ENCODE data around the gene POMT1.

GRCh38 chr9:131487621-131488031 lies 15.1 kb upstream of the POMT1 start:
- TF ChIP-seq CTCF (IDR thresholded peaks at IDR 0.05; ENCODE audit: low read depth, low read length) (no peak), POLR2A (IDR thresholded peaks at IDR 0.05; ENCODE audit: extremely low read depth, insufficient read length) (no peak), MYC (IDR thresholded peaks at IDR 0.05; ENCODE audit: low read depth, low read length) (no peak), MAX (IDR thresholded peaks at IDR 0.05; ENCODE audit: low read depth, low read length) (no peak)

Data from NB4 (cell line).